H1 (cell line): ENCODE results near the gene THAP4. TPM values are rescaled to one million over a fixed set of nuclear protein-coding genes. Genes with fewer than 3 reads are reported as not detected.

ENCODE experiments used
- CTCF ChIA-PET: fragments of 300-600 bp; sonication (Branson Sonifier 250); formaldehyde crosslinking; loops from one replicate; lab custom pipeline; 2021; ENCODE audit not compliant: partially characterized antibody; lab: Charles Lee
- POLR2A ChIA-PET: fragments of 300-600 bp; sonication (Branson Sonifier 250); formaldehyde crosslinking; loops from one replicate; lab custom pipeline; 2021; ENCODE audit warnings: inconsistent platforms; ENCODE audit not compliant: partially characterized antibody; lab: Charles Lee
- DNase-seq, 2 experiments: peaks; one replicate each; pipeline versions ENCODE4 v3.0.0 to v3.0.0-alpha.2; 2010 to 2022; ENCODE audit warnings: low spot score in 2 of 2, low read depth in 1 of 2, mixed read lengths in 1 of 2
- FAIRE-seq: peaks from 2 replicates; lab custom pipeline; 2011; peaks lifted over from hg19 to GRCh38; lab: Jason Lieb, UNC
- H2AFZ ChIP-seq: 2 replicates; pipeline ENCODE4 v1.8.1; 2012; ENCODE audit warnings: low read length, inconsistent platforms
- H2AK5ac ChIP-seq: 2 replicates; pipeline ENCODE4 v1.6.1; 2013; ENCODE audit warnings: low read depth, low read length
- H2BK120ac ChIP-seq: replicated peaks from 2 replicates; pipeline ENCODE3; 2013; ENCODE audit warnings: low read depth, low read length, inconsistent platforms
- H2BK12ac ChIP-seq: 2 replicates; pipeline ENCODE4 v1.6.1; 2013; ENCODE audit warnings: low read depth, low read length
- H2BK15ac ChIP-seq: 2 replicates; pipeline ENCODE4 v1.6.1; 2013; ENCODE audit warnings: low read length
- H2BK20ac ChIP-seq: 2 replicates; pipeline ENCODE4 v1.6.1; 2013; ENCODE audit warnings: low read length
- H2BK5ac ChIP-seq: 2 replicates; pipeline ENCODE4 v1.6.1; 2013; ENCODE audit warnings: low read depth, low read length
- H3K14ac ChIP-seq: 2 replicates; pipeline ENCODE4 v1.6.1; 2013; ENCODE audit warnings: inconsistent platforms; ENCODE audit not compliant: insufficient read length
- H3K18ac ChIP-seq: 2 replicates; pipeline ENCODE4 v1.6.1; 2013; ENCODE audit warnings: low read length; ENCODE audit errors: extremely low read depth
- H3K23ac ChIP-seq: 2 replicates; pipeline ENCODE4 v1.6.1; 2013; ENCODE audit warnings: inconsistent platforms; ENCODE audit not compliant: insufficient read length
- H3K23me2 ChIP-seq: 2 replicates; pipeline ENCODE4 v1.6.1; 2013; ENCODE audit warnings: low read depth, low read length
- H3K27ac ChIP-seq: 2 replicates; pipeline ENCODE4 v1.6.1; 2011; ENCODE audit warnings: low read depth, low read length, inconsistent platforms
- H3K27me3 ChIP-seq, 4 experiments: replicated peaks in 1 of 4; 1 replicate in 1 of 4; 2 replicates in 3 of 4; pipeline versions ENCODE4 v1.6.1 to v1.8.1; 2011 to 2013; ENCODE audit warnings: low read length in 3 of 4, mild to moderate bottlenecking in 3 of 4, inconsistent platforms in 2 of 4, mixed read lengths in 2 of 4, moderate library complexity in 1 of 4; ENCODE audit not compliant: control insufficient read depth in 3 of 4, insufficient read depth in 3 of 4; ENCODE audit errors: extremely low read depth in 1 of 4
- H3K36me3 ChIP-seq, 4 experiments: 2 replicates each; pipeline versions ENCODE4 v1.6.1 to v1.8.1; 2011 to 2013; ENCODE audit warnings: mild to moderate bottlenecking in 4 of 4, low read length in 3 of 4, moderate library complexity in 2 of 4, control low read depth in 1 of 4, inconsistent platforms in 1 of 4; ENCODE audit not compliant: insufficient read depth in 4 of 4, control insufficient read depth in 2 of 4
- H3K4ac ChIP-seq: replicated peaks from 2 replicates; pipeline ENCODE3; 2013; ENCODE audit warnings: low read length, low read depth, mixed read lengths, inconsistent platforms; ENCODE audit not compliant: insufficient read length
- H3K4me1 ChIP-seq, 4 experiments: replicated peaks in 1 of 4; 1 replicate in 1 of 4; 2 replicates in 3 of 4; pipeline versions ENCODE4 v1.6.1 to v1.8.1; 2011 to 2013; ENCODE audit warnings: low read length in 3 of 4, inconsistent platforms in 2 of 4, mixed read lengths in 1 of 4; ENCODE audit not compliant: insufficient read depth in 4 of 4, control insufficient read depth in 3 of 4
- H3K4me2 ChIP-seq, 2 experiments: 2 replicates each; pipeline versions ENCODE4 v1.6.1 to v1.8.1; 2011 to 2013; ENCODE audit warnings: low read depth in 2 of 2, low read length in 2 of 2, control low read depth in 1 of 2, inconsistent platforms in 1 of 2, mild to moderate bottlenecking in 1 of 2; ENCODE audit not compliant: insufficient read depth in 1 of 2
- H3K4me3 ChIP-seq, 4 experiments: fragments of 200-600, 300-600 bp in 1 of 4; sonication (generic), shearing (Covaris generic), sonication (Bioruptor Twin) in 1 of 4; 2 replicates each; pipeline versions ENCODE4 v1.5.1 to v1.8.1; 2011 to 2016; ENCODE audit warnings: low read length in 4 of 4, low read depth in 3 of 4, control low read depth in 2 of 4, inconsistent platforms in 2 of 4, mild to moderate bottlenecking in 2 of 4, mixed read lengths in 1 of 4, moderate library complexity in 1 of 4; ENCODE audit not compliant: insufficient read depth in 2 of 4; ENCODE audit errors: extremely low read depth in 1 of 4
- H3K56ac ChIP-seq: replicated peaks from 2 replicates; pipeline ENCODE3; 2013; ENCODE audit warnings: low read depth, mild to moderate bottlenecking, mixed read lengths, low read length, inconsistent platforms; ENCODE audit not compliant: insufficient read length
- H3K79me1 ChIP-seq: 2 replicates; pipeline ENCODE4 v1.6.1; 2013; ENCODE audit warnings: low read depth, low read length, control low read depth
- H3K79me2 ChIP-seq, 2 experiments: 2 replicates each; pipeline versions ENCODE4 v1.6.1 to v1.8.1; 2012 to 2013; ENCODE audit warnings: low read length in 2 of 2, mild to moderate bottlenecking in 2 of 2, inconsistent platforms in 1 of 2; ENCODE audit not compliant: insufficient read depth in 2 of 2, control insufficient read depth in 1 of 2
- H3K9ac ChIP-seq, 4 experiments: replicated peaks in 1 of 4; 1 replicate in 1 of 4; 2 replicates in 3 of 4; pipeline versions ENCODE4 v1.6.1 to v1.8.1; 2011 to 2013; ENCODE audit warnings: low read depth in 3 of 4, low read length in 3 of 4, control low read depth in 2 of 4, mild to moderate bottlenecking in 2 of 4, moderate library complexity in 2 of 4, inconsistent platforms in 1 of 4; ENCODE audit errors: extremely low read depth in 1 of 4
- H3K9me3 ChIP-seq, 2 experiments: 2 replicates each; pipeline versions ENCODE4 v1.6.1 to v1.8.1; 2012 to 2013; ENCODE audit warnings: mild to moderate bottlenecking in 2 of 2, moderate library complexity in 2 of 2, control low read depth in 1 of 2, inconsistent platforms in 1 of 2, low read depth in 1 of 2, low read length in 1 of 2, mixed read lengths in 1 of 2; ENCODE audit not compliant: insufficient read depth in 2 of 2
- H4K20me1 ChIP-seq, 2 experiments: replicated peaks in 1 of 2; 2 replicates each; pipeline versions ENCODE3 to v1.8.1; 2011 to 2013; ENCODE audit warnings: inconsistent platforms in 2 of 2, low read length in 2 of 2, mild to moderate bottlenecking in 1 of 2; ENCODE audit not compliant: insufficient read depth in 2 of 2, control insufficient read depth in 1 of 2
- H4K5ac ChIP-seq: 2 replicates; pipeline ENCODE4 v1.6.1; 2013; ENCODE audit warnings: low read length, low read depth, mixed read lengths, inconsistent platforms; ENCODE audit not compliant: insufficient read length
- H4K8ac ChIP-seq: 2 replicates; pipeline ENCODE4 v1.8.0; 2013; ENCODE audit warnings: mild to moderate bottlenecking, moderate library complexity, low read length, inconsistent platforms; ENCODE audit not compliant: insufficient read depth; ENCODE audit errors: extremely low read depth
- H4K91ac ChIP-seq: replicated peaks from 2 replicates; pipeline ENCODE3; 2013; ENCODE audit warnings: low read length, mixed read lengths, inconsistent platforms; ENCODE audit not compliant: insufficient read length
- BRCA1 ChIP-seq: IDR thresholded peaks from 2 replicates; pipeline ENCODE4 v1.6.1; 2012; ENCODE audit warnings: low read depth, low read length, improper control_type of control experiment
- CBX5 ChIP-seq: fragments of 300-800, 300-1000 bp; sonication (generic); IDR thresholded peaks from 2 replicates; pipeline ENCODE4 v1.7.1; 2016; ENCODE audit warnings: antibody characterized with exemption, low read length, low read depth
- CEBPB ChIP-seq: IDR thresholded peaks from 2 replicates; pipeline ENCODE4 v1.6.1; 2012; ENCODE audit warnings: low read depth, low read length
- FOSL1 ChIP-seq: IDR thresholded peaks from 2 replicates; pipeline ENCODE4 v1.6.1; 2011; ENCODE audit warnings: mild to moderate bottlenecking, low read depth, low read length, moderate library complexity; ENCODE audit not compliant: insufficient read depth
- HDAC6 ChIP-seq: IDR thresholded peaks from one replicate; pipeline ENCODE4 v1.7.1; 2012; ENCODE audit warnings: low read depth, mild to moderate bottlenecking, inconsistent platforms, low read length, moderate library complexity
- KDM1A ChIP-seq: fragments of 200-600, 300-600 bp; sonication (generic); IDR thresholded peaks from 2 replicates; pipeline ENCODE4 v1.7.1; 2016; ENCODE audit warnings: mild to moderate bottlenecking, low read length, borderline replicate concordance
- MAFK ChIP-seq: IDR thresholded peaks from 2 replicates; pipeline ENCODE4 v1.6.1; 2012; ENCODE audit warnings: low read depth, mild to moderate bottlenecking, improper control_type of control experiment, low read length
- NANOG ChIP-seq: IDR thresholded peaks from 2 replicates; pipeline ENCODE4 v1.6.1; 2011; ENCODE audit warnings: low read length, low read depth, mild to moderate bottlenecking, inconsistent platforms; ENCODE audit not compliant: insufficient read depth, poor library complexity, severe bottlenecking
- POU5F1 ChIP-seq: IDR thresholded peaks from 2 replicates; pipeline ENCODE4 v1.6.1; 2011; ENCODE audit warnings: low read depth, mild to moderate bottlenecking, low read length, moderate library complexity
- SIX5 ChIP-seq: IDR thresholded peaks from 2 replicates; pipeline ENCODE4 v1.6.1; 2011; ENCODE audit warnings: mild to moderate bottlenecking, low read depth, low read length
- SP1 ChIP-seq: IDR thresholded peaks from 2 replicates; pipeline ENCODE4 v1.6.1; 2011; ENCODE audit warnings: low read depth, low read length
- SUZ12 ChIP-seq: fragments of 200-600 bp; sonication (generic); IDR thresholded peaks from 2 replicates; pipeline ENCODE4 v1.6.1; 2012; ENCODE audit warnings: mild to moderate bottlenecking, inconsistent platforms, low read length, moderate library complexity, mixed read lengths
- TAF7 ChIP-seq: optimal IDR thresholded peaks from 2 replicates; pipeline ENCODE3; 2011; ENCODE audit warnings: low read depth, mild to moderate bottlenecking, inconsistent platforms, low read length, moderate library complexity, borderline replicate concordance
- ZNF274 ChIP-seq: IDR thresholded peaks from 2 replicates; pipeline ENCODE4 v1.7.0; 2012; ENCODE audit warnings: low read length, borderline replicate concordance; ENCODE audit errors: extremely low read depth
- WGBS, 2 experiments: shearing (Covaris generic) in 1 of 2; methylation state at CpG; one replicate each; pipeline versions ENCODE4 v1.1.6 to v1.1.7; 2013 to 2015; ENCODE audit warnings: low lambda C conversion rate in 2 of 2, mixed read lengths in 2 of 2, inconsistent platforms in 1 of 2, low coverage in 1 of 2, missing lambda C conversion rate in 1 of 2; ENCODE audit not compliant: insufficient replicate concordance in 2 of 2, insufficient coverage in 1 of 2, insufficient read length in 1 of 2; ENCODE audit errors: extremely low coverage in 1 of 2, missing lambda C conversion rate in 1 of 2; 5-methylcytosine and 5-hydroxymethylcytosine counted together
- polyA plus RNA-seq, 7 experiments: library from polyadenylated mRNA; depleted of rRNA in 3 of 7; stranded (reverse) in 5 of 7; unstranded in 2 of 7; fragments of >200 nt in 5 of 7; fragments of 200-250 nt in 2 of 7; gene quantifications; 1 replicate in 5 of 7; 2 replicates in 1 of 7; 4 replicates in 1 of 7; pipeline versions ENCODE4 v1.2.1 to v1.2.3, GENCODE V29; 2011 to 2013; ENCODE audit warnings: missing spikeins in 2 of 7, mixed read lengths in 2 of 7
- total RNA-seq: library from RNA; stranded (reverse); fragmentation: NEBNext Ultra II Directional; extraction: Animal tissue kit (Norgen Biotek cat#: 25700); gene quantifications from 2 replicates; pipeline ENCODE4 v1.2.1, GENCODE V29; 2021

THAP4 gene
- total and polyA plus RNA-seq, 2 of the 8 experiments (the other 6 are each of a cell fraction or from before 2014, with no cell fraction given): 78.9 to 83.6 TPM

GRCh38 chr2:241635756-241636155 lies 1.2 kb downstream of the THAP4 start:
- no peak overlapping the region for H2AFZ ChIP-seq
- peak overlapping the region; percentile 49 to 90 (median 70) for H3K4me3 ChIP-seq
- WGBS, 2 experiments: 47% methylated on average over 6 of the region's 6 CpGs; no CpG with 5 or more reads in 1 of the 2 experiments
- no peak overlapping the region for H2BK12ac ChIP-seq
- H2AK5ac ChIP-seq: no peak overlapping the region
- CTCF ChIA-PET: no interaction called here
- H3K56ac ChIP-seq: no peak overlapping the region
- H3K9me3 ChIP-seq: no peaks in the 10 kb centered on the region
- H4K20me1 ChIP-seq: peaks cover 22 to 23% of the 10 kb centered on the region in 2 experiments
- H2BK120ac ChIP-seq: no peak overlapping the region
- peaks cover 4% of the 10 kb centered on the region; the same call in 1 of the 2 replicates for H3K23me2 ChIP-seq
- peaks cover 25% of the 10 kb centered on the region for H3K79me1 ChIP-seq
- no peak overlapping the region for H2BK20ac ChIP-seq
- DNase-seq (no peak), FAIRE-seq (no peak)
- H3K27ac ChIP-seq: no peak overlapping the region
- H4K8ac ChIP-seq: no peak overlapping the region
- peak overlapping the region in 3 of 4 experiments; percentile 71 to 81 (median 81); a peak in 4 of 7 replicates for H3K9ac ChIP-seq
- H2BK15ac ChIP-seq: no peak overlapping the region
- peaks cover 21 to 60% of the 10 kb centered on the region in 2 experiments for H3K79me2 ChIP-seq
- H3K18ac ChIP-seq: no peak overlapping the region
- H3K23ac ChIP-seq: no peak overlapping the region
- peaks cover 6 to 33% (median 18%) of the 10 kb centered on the region in 4 experiments; a peak in 6 of 8 replicates for H3K36me3 ChIP-seq
- H3K4me1 ChIP-seq: peaks cover 0 to 8% (median 4%) of the 10 kb centered on the region in 4 experiments; a peak in 5 of 7 replicates
- H3K4ac ChIP-seq: no peak overlapping the region
- H3K14ac ChIP-seq: no peak overlapping the region
- H4K5ac ChIP-seq: no peak overlapping the region
- no peak overlapping the region for H2BK5ac ChIP-seq
- no peak overlapping the region for H4K91ac ChIP-seq
- H3K27me3 ChIP-seq: no peaks in the 10 kb centered on the region
- peak overlapping the region; percentile 75 to 90 for H3K4me2 ChIP-seq
- POLR2A ChIA-PET: interaction anchor here (0.7 to 2.0 kb wide), 5 partner anchors 11 to 245 kb away, joined by 3 to 6 read pairs (median 3); no protein-coding TSS in a partner anchor
- no peak for TF ChIP-seq HDAC6
- no peak for TF ChIP-seq SIX5
- no peak for TF ChIP-seq BRCA1
- no peak for TF ChIP-seq ZNF274
- TF ChIP-seq FOSL1: no peak
- no peak for TF ChIP-seq TAF7
- TF ChIP-seq MAFK: no peak
- no peak for TF ChIP-seq KDM1A
- no peak for TF ChIP-seq SUZ12
- TF ChIP-seq CEBPB: no peak
- TF ChIP-seq POU5F1: no peak
- no peak for TF ChIP-seq NANOG
- TF ChIP-seq SP1: no peak
- TF ChIP-seq CBX5: no peak
